ENCODE measurements around the gene KISS1.

- TF ChIP-seq ZNF701 (tag by site-specific recombination; IDR thresholded peaks at IDR 0.05) (no peak), CTCF (tag by site-specific recombination; IDR thresholded peaks at IDR 0.05) (peak; percentile 95), ZNF24 (tag by site-specific recombination; IDR thresholded peaks at IDR 0.05) (no peak), ZBTB10 (tag by site-specific recombination; IDR thresholded peaks at IDR 0.05) (no peak), ZNF626 (tag by site-specific recombination; IDR thresholded peaks at IDR 0.05) (no peak), ZNF311 (tag by site-specific recombination; IDR thresholded peaks at IDR 0.05; ENCODE audit: borderline replicate concordance) (no peak), ZNF138 (tag by site-specific recombination; IDR thresholded peaks at IDR 0.05; ENCODE audit: borderline replicate concordance) (no peak), ZNF707 (tag by site-specific recombination; IDR thresholded peaks at IDR 0.05) (no peak), FEZF1 (tag by site-specific recombination; IDR thresholded peaks at IDR 0.05) (no peak), ZNF76 (tag by site-specific recombination; IDR thresholded peaks at IDR 0.05; ENCODE audit: borderline replicate concordance, low read depth) (no peak), ZNF670 (tag by site-specific recombination; IDR thresholded peaks at IDR 0.05; ENCODE audit: low read depth) (no peak), ZNF660 (tag by site-specific recombination; IDR thresholded peaks at IDR 0.05) (peak; percentile 65; the same call in 1 of the 2 replicates)
Observed at GRCh38 chr1:204162494-204163074, 33.7 kb downstream of the KISS1 start.
